Muscle layer of colon (tissue), 2 donors: ENCODE measurements around the gene USP32.
"Not testable (repeated sequence)": the region's sequence is repeated elsewhere in the genome, so short reads cannot be mapped to it uniquely, and the experiment has no call there.

ENCODE experiments used
- H3K27ac ChIP-seq: one replicate; pipeline ENCODE4 v1.7.0; 2013; ENCODE audit warnings: low read depth, mild to moderate bottlenecking, low read length, moderate library complexity
- H3K27me3 ChIP-seq, 2 donors: one replicate each; pipeline ENCODE4 v1.7.0; 2013; ENCODE audit warnings: low read length in 2 of 2, mild to moderate bottlenecking in 2 of 2; ENCODE audit not compliant: insufficient read depth in 2 of 2, control insufficient read depth in 1 of 2
- H3K36me3 ChIP-seq: one replicate; pipeline ENCODE4 v1.7.0; 2013; ENCODE audit warnings: mild to moderate bottlenecking, low read length; ENCODE audit not compliant: insufficient read depth
- H3K4me1 ChIP-seq: one replicate; pipeline ENCODE4 v1.7.0; 2013; ENCODE audit warnings: mild to moderate bottlenecking, low read length; ENCODE audit not compliant: insufficient read depth
- H3K4me3 ChIP-seq, 2 donors: one replicate each; pipeline ENCODE4 v1.7.0; 2013; ENCODE audit warnings: low read length in 2 of 2, low read depth in 1 of 2, mild to moderate bottlenecking in 1 of 2, moderate library complexity in 1 of 2
- H3K9ac ChIP-seq: one replicate; pipeline ENCODE4 v1.7.0; 2013; ENCODE audit warnings: low read length
- H3K9me3 ChIP-seq: one replicate; pipeline ENCODE4 v1.7.0; 2013; ENCODE audit warnings: mild to moderate bottlenecking, low read length
- donor health status: abdominal sarcoma.
- donor health status: Adenocarcinoma of cecum.

The USP32 gene

DNA sequence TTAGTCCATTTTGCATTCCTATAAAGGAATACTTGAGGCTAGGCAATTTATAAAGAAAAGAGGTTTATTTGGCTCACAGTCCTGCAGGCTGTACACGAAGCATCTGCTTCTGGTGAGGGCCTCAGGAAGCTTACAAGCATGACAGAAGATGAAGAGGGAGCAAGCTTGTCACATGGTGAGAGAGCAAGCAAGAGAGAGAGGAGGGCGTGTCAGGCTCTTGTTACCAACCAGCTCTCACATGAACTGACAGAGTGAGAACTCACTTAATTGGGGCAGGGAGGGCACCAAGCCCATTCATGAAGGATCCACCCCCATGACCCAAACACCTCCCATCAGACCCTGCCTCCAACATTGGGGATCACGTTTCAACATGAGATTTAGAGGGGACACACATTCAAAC is 31.9 kb upstream of the USP32 start:
- Histone ChIP-seq H3K4me1 (peaks cover 4% of the 10 kb centered on the region), H3K4me3 (no peak overlapping the region), H3K9ac (no peak overlapping the region), H3K9me3 (no peaks in the 10 kb centered on the region), H3K27me3 (no peaks in the 10 kb centered on the region), H3K27ac (no peak overlapping the region), H3K36me3 (no peaks in the 10 kb centered on the region)

DNA sequence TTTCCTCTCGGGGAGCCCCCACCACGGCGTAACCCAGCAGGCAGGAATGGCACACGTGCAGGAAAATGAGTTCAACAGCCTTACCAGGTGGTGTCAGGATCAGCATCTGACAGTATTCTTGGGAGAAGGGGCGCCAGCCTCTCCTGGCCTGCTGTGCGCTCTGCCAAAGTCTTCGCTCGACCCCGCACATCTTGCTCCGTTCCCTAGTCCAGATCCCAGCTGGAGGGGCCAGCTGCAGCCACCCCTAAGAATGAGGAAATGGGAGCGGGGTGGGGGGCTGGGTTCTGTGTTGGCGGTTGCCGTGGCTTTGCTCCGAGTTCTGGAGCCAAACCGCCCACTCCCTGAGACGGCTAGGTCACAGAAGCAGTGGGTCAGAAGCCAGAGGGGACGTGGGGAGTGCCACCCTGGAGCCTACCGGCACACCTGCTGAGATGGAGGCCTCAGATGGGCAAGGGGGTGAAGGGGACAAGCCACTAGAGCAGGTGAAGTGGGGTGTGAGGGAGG is 30.3 kb upstream of the USP32 start, which contains the start of gene CHCT1:
TSS of gene CHCT1 (plus strand) at position 328 of the 504 bp plus-strand sequence. CDS start at position 432, 104 bp downstream.
- H3K27ac ChIP-seq: peak within 1 kb of the TSS; percentile 13
- H3K9ac ChIP-seq: no peak within 1 kb of the TSS
- H3K4me1 ChIP-seq: peaks cover 4% of the 10 kb centered on the region

DNA sequence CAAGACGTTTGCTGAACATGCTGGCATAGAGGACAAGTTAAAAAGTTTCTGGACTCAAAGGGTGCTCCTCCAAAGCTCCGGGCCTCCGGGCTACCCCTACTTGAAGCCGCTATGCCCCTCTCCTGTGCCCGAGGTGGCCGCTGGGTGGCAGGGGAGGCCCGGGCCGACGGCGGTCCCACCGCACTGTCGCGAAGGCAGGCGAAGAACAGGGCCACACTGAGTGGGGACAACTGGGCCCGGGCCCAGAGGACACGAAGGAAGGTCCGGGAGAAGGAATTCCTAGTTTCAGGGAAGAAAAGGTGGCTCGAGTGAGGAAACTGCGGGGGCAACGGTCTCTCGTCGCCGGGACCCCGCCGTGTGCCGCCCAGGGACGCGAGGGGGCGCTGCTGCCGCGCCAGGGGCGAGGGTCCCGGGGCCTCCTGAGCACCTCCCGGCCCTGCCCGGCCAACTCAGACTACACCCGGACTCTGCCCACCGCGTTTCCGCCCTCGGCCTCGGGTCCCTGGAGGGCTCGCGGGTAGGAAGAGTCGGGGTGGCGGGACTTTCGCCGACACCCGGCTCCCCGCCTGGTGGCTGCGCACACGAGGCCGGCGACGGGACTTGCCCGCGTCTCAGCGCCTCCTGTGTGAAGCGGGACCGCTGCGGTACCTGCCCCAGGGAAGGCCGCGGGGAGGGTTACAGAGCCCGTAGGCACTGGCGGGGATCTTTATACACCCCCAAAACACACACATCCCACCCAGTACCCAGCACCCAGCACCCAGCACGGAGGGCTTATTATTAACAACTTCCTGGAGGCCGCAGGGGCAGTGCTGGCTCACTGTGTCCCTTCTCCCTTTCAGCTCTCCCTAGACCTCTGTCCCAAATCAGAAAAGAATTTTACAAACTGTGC is 29.6 kb upstream of the USP32 start:
- peaks cover 4% of the 10 kb centered on the region for H3K4me1 ChIP-seq
- H3K27me3 ChIP-seq: no peaks in the 10 kb centered on the region
- H3K27ac ChIP-seq: peak overlapping the region; percentile 13
- peak overlapping the region; percentile 54 to 68 for H3K4me3 ChIP-seq
- H3K9ac ChIP-seq: no peak overlapping the region
- H3K9me3 ChIP-seq: no peaks in the 10 kb centered on the region
- no peaks in the 10 kb centered on the region for H3K36me3 ChIP-seq

More for the DNA sequence above, 30.3 kb upstream of the USP32 start, which contains the start of gene CHCT1:
- Histone ChIP-seq H3K36me3 (no peaks in the 10 kb centered on the region), H3K9me3 (no peaks in the 10 kb centered on the region), H3K4me3 (peak within 1 kb of the TSS; percentile 54 to 68), H3K27me3 (no peaks in the 10 kb centered on the region)

DNA sequence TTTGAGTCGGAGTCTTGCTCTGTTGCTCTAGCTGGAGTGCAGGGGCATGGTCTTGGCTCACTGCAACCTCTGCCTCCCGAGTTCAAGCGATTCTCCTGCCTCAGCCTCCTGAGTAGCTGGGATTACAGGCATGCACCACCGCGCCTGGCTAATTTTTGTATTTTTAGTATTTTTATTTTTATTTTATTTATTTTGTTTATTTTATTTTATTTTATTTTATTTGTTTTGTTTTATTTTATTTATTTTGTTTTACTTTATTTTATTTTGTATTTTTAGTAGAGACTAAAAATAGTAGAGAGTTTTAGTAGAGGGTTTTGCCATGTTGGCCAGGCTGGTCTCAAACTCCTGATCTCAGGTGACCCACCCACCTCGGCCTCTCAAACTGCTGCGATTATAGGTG is 27.9 kb upstream of the USP32 start:
- not testable (repeated sequence) for H3K4me3 ChIP-seq, H3K27me3 ChIP-seq, H3K4me1 ChIP-seq, H3K9ac ChIP-seq, H3K36me3 ChIP-seq, H3K27ac ChIP-seq, H3K9me3 ChIP-seq

DNA sequence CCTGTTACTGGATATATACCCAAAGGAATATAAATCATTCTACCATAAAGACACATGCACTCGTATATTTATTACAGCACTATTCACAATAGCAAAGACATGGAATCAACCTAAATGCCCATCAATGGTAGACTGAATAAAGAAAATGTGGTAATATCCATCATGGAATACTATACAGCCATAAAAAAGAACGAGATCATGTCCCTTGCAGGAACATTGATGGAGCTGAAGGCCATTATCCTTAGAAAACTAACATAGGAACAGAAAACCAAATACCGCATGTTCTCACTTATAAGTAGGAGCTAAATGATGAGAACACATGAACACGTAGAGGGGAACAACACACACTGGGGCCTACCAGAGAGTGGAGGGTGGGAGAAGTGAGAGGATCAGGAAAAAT is 27.1 kb upstream of the USP32 start:
- not testable (repeated sequence) for H3K9me3 ChIP-seq, H3K9ac ChIP-seq, H3K4me3 ChIP-seq, H3K4me1 ChIP-seq, H3K27ac ChIP-seq, H3K27me3 ChIP-seq, H3K36me3 ChIP-seq

DNA sequence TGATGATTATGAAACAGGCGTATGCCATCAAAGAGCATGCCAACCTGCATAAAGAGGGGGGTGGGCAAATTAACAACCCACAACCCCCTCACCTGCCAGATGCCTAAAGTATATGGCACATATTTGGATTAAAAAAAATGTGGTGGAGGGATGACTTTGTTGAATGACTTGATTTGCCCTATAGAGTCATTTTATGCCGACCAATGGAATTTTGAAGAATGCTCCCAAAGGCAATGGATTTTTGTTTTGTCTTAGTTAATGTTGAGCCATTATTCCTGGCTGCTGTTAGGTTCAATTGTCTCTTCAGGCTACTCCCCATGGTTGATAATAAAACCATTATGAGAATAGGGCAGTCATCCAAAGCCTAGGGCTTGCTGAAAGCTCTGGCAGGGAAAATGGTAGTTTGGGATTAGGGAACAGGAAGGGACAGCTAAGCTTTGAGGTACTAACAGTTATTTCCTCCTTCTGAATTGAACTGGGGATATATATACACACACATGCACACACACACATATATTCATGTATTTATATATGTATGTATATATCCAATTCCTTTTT is 24.5 kb upstream of the USP32 start:
- Histone ChIP-seq H3K4me1 (peaks cover 4% of the 10 kb centered on the region), H3K27me3 (no peaks in the 10 kb centered on the region), H3K9ac (no peak overlapping the region), H3K9me3 (no peaks in the 10 kb centered on the region), H3K4me3 (no peak overlapping the region), H3K27ac (no peak overlapping the region), H3K36me3 (no peaks in the 10 kb centered on the region)

DNA sequence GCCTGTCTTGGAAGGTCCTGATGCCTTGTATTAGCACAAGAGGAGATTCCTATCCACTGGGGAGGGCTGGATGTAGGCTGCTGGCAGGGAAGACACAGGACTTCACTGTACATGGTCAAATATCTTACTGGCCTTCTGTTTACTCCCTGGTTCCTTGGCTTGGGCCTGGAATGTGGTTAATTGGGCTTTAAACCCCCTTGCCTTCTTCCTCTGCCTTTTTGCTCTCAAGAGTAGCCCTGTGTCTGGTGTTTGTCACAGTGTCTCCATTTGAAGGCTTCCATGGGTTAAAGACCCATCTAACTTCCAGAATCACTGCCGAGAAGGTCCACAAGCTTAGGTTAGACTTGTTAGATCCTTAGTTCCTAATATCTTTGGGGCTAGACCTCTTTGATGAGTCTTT is 23.2 kb upstream of the USP32 start:
- Histone ChIP-seq H3K9ac (no peak overlapping the region), H3K27ac (no peak overlapping the region), H3K36me3 (no peaks in the 10 kb centered on the region), H3K4me1 (no peaks in the 10 kb centered on the region), H3K27me3 (no peaks in the 10 kb centered on the region), H3K9me3 (no peaks in the 10 kb centered on the region), H3K4me3 (no peak overlapping the region)

DNA sequence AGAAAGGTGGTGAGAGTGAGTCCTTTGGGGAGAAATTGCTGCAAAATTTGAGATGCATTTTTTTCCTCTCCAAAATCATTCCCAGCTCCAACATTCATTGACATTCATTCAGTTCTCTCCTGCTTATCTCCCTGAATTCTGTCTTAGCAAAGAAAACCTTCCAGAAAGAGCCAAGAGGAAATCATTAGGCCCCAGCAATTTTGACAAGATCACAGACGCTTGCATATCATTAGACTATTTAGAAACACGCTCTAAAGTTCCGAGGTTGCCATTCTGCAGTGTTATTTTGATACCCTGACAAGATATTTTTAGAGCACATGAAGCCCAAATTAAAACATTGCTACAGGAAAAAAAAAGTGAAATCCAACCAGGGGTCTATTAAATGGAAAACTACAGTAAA is 20.8 kb upstream of the USP32 start:
- Histone ChIP-seq H3K9me3 (no peaks in the 10 kb centered on the region), H3K36me3 (no peaks in the 10 kb centered on the region), H3K9ac (no peak overlapping the region), H3K4me1 (no peaks in the 10 kb centered on the region), H3K27me3 (no peaks in the 10 kb centered on the region), H3K4me3 (no peak overlapping the region), H3K27ac (no peak overlapping the region)

DNA sequence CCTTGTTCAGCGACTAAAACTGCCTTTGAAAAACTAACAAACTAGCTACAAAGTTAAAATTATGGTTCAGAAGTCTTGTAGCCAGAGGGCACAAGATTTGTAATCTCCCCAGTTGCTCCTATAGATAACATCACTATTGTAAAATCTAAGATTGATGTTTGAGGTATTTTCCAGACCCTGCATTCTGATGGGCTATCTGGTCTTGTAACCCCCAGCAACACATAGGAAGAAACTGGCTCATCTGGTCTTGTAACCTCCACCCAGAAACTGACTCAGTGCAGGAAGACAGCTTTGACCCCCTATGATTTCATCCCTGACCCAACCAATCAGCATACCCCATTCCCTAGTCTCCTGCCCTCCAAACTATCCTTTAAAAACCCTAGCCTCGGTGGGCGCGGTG is 18.1 kb upstream of the USP32 start:
- Histone ChIP-seq H3K4me1 (no peaks in the 10 kb centered on the region), H3K27ac (no peak overlapping the region), H3K9ac (no peak overlapping the region), H3K27me3 (no peaks in the 10 kb centered on the region), H3K4me3 (no peak overlapping the region), H3K9me3 (no peaks in the 10 kb centered on the region), H3K36me3 (no peaks in the 10 kb centered on the region)

DNA sequence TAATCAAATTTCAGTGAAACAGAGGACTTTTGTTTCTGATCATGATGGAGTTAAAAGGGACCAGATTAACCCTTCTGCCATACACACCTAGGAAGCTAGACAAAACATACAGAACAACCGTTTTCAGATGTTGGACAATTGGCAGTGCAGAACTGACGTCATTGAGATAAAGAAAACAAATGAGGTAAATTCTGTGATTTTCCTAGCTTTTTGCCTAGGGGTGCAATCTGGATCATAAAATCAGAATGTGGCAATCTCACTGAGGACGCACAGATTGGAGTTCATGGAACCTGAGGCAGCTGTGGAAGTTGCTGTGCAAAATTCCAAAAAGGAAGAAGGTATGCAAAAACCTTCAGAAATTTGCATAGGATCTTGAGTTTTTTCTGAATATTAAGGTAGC is 15.0 kb upstream of the USP32 start:
- H3K9me3 ChIP-seq: no peaks in the 10 kb centered on the region

DNA sequence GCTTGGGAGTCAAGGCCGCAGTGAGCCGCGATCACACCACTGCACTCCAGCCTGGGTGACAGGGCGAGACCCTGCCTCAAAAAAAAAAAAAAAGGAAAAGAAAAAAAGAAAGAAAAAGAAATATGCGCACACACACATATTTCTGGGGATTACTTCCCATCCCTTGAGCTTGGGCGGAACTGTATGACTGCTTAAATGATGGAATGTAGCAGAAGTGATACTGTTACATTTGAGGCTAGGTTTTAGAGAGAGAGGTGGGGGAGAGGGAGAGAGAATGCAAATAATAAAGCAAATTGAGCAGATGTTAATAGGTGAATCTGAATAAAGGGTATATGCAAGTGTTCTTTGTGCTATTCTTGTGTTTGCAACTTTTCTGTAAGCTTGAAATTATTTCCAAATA is 12.0 kb upstream of the USP32 start:
- H3K36me3 ChIP-seq: no peaks in the 10 kb centered on the region
- H3K9ac ChIP-seq: no peak overlapping the region
- H3K27me3 ChIP-seq: no peaks in the 10 kb centered on the region
- no peak overlapping the region for H3K27ac ChIP-seq
- H3K4me3 ChIP-seq: no peak overlapping the region
- no peaks in the 10 kb centered on the region for H3K4me1 ChIP-seq
- no peaks in the 10 kb centered on the region for H3K9me3 ChIP-seq

More for the DNA sequence above, 15.0 kb upstream of the USP32 start:
- Histone ChIP-seq H3K27me3 (no peaks in the 10 kb centered on the region), H3K9ac (no peak overlapping the region), H3K27ac (no peak overlapping the region), H3K36me3 (no peaks in the 10 kb centered on the region), H3K4me3 (no peak overlapping the region), H3K4me1 (no peaks in the 10 kb centered on the region)

DNA sequence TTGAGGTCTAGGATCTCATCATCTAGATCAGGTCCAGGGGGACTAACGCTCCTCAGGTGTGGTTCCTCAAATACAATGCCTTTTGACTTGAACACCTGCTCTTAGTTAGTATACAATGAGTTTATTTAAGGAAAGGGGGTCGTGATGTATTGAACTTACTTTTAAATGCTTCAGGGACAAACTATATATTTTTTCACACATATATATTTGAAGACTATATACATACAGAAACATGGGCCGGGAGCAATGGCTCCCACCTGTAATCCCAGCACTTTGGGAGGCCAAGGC is 11.5 kb upstream of the USP32 start:
- H3K36me3 ChIP-seq: no peaks in the 10 kb centered on the region

More for the DNA sequence above, 11.5 kb upstream of the USP32 start:
- H3K9ac ChIP-seq: no peak overlapping the region
- H3K9me3 ChIP-seq: no peaks in the 10 kb centered on the region
- H3K4me3 ChIP-seq: no peak overlapping the region
- H3K27me3 ChIP-seq: no peaks in the 10 kb centered on the region
- no peak overlapping the region for H3K27ac ChIP-seq
- no peaks in the 10 kb centered on the region for H3K4me1 ChIP-seq
